HepG2 (cell line): Measurements from ENCODE around the gene CDK7.

ENCODE experiments used
- AGO1 ChIP-seq: fragments of 200-400 bp; formaldehyde crosslinking; IDR thresholded peaks from 2 replicates; pipeline ENCODE4 v1.6.1; 2017; ENCODE audit warnings: mild to moderate bottlenecking, low read depth, low read length, moderate library complexity; ENCODE audit not compliant: poor library complexity, severe bottlenecking
- CTCF ChIP-seq: sonication (generic); formaldehyde crosslinking; IDR thresholded peaks from 2 replicates; pipeline ENCODE4 v1.5.0; 2020; ENCODE audit warnings: mild to moderate bottlenecking, missing genetic modification reagents, moderate library complexity
- KLF6 ChIP-seq: IDR thresholded peaks from 2 replicates; pipeline ENCODE4 v1.8.0; 2016; ENCODE audit warnings: missing biosample characterization, missing genetic modification reagents
- POLR2A ChIP-seq, 2 experiments: IDR thresholded peaks; 2 replicates each; pipeline ENCODE4 v1.6.1; 2011; ENCODE audit warnings: low read depth in 2 of 2, low read length in 2 of 2, mild to moderate bottlenecking in 1 of 2, moderate library complexity in 1 of 2; ENCODE audit not compliant: insufficient read depth in 1 of 2
- ZKSCAN1 ChIP-seq: fragments of 150-350 bp; IDR thresholded peaks from 2 replicates; pipeline ENCODE4 v1.6.1; 2014; ENCODE audit warnings: low read length
- ZNF510 ChIP-seq: sonication (generic); formaldehyde crosslinking; IDR thresholded peaks from 2 replicates; pipeline ENCODE4 v1.4.0; 2020; ENCODE audit warnings: low read depth, mild to moderate bottlenecking, missing genetic modification reagents
- ZSCAN5A ChIP-seq: sonication (generic); formaldehyde crosslinking; IDR thresholded peaks from 2 replicates; pipeline ENCODE4 v1.8.0; 2022; ENCODE audit warnings: mild to moderate bottlenecking, missing genetic modification reagents, borderline replicate concordance

- no peak for TF ChIP-seq CTCF (CRISPR knock-in tag)
- TF ChIP-seq AGO1 = no peak
- no peak for TF ChIP-seq ZNF510
- TF ChIP-seq POLR2A (IDR thresholded peaks at IDR 0.05; ENCODE audit: insufficient read depth in 1 of 2, low read depth in 2 of 2, low read length in 2 of 2) = no peak
- no peak for TF ChIP-seq ZSCAN5A (CRISPR knock-in tag)
- TF ChIP-seq KLF6 (CRISPR knock-in tag) = no peak
- no peak for TF ChIP-seq ZKSCAN1
Observed at GRCh38 chr5:69206528-69207190, 28.0 kb upstream of the CDK7 start.
